ENCODE data around the gene KCNQ4.
A peak's percentile ranks its signal among the peaks of the same experiment; 100 is the strongest.

Gene KCNQ4

GRCh38 chr1:40755067-40755466, 28.5 kb upstream of the KCNQ4 start:
- peak; percentile 37 for DNase-seq (ENCODE audit: low read depth)

GRCh38 chr1:40756523-40756922, 27.1 kb upstream of the KCNQ4 start:
- DNase-seq (ENCODE audit: low read depth) = no peak

- no peak for DNase-seq (ENCODE audit: low read depth)
Observed at GRCh38 chr1:40757084-40757483, 26.5 kb upstream of the KCNQ4 start.

- no peak for DNase-seq (ENCODE audit: low read depth)
Observed at GRCh38 chr1:40758004-40758403, 25.6 kb upstream of the KCNQ4 start.

- DNase-seq (ENCODE audit: low read depth) = no peak
Observed at GRCh38 chr1:40758578-40759343, 24.8 kb upstream of the KCNQ4 start.

- no peak for DNase-seq (ENCODE audit: low read depth)
Observed at GRCh38 chr1:40760984-40761383, 22.6 kb upstream of the KCNQ4 start.

- DNase-seq (ENCODE audit: low read depth) = no peak
Observed at GRCh38 chr1:40762144-40762923, 21.3 kb upstream of the KCNQ4 start.

- no peak for DNase-seq (ENCODE audit: low read depth)
Observed at GRCh38 chr1:40763742-40764532, 19.6 kb upstream of the KCNQ4 start.

GRCh38 chr1:40764981-40765380, 18.6 kb upstream of the KCNQ4 start:
- no peak for DNase-seq (ENCODE audit: low read depth)

GRCh38 chr1:40766017-40766416, 17.6 kb upstream of the KCNQ4 start:
- DNase-seq (ENCODE audit: low read depth) = no peak

GRCh38 chr1:40766560-40766959, 17.0 kb upstream of the KCNQ4 start:
- no peak for DNase-seq (ENCODE audit: low read depth)

GRCh38 chr1:40768146-40768990, 15.2 kb upstream of the KCNQ4 start:
- no peak for DNase-seq (ENCODE audit: low read depth)

GRCh38 chr1:40769815-40770214, 13.8 kb upstream of the KCNQ4 start:
- no peak for DNase-seq (ENCODE audit: low read depth)

- no peak for DNase-seq (ENCODE audit: low read depth)
Observed at GRCh38 chr1:40770296-40771070, 13.1 kb upstream of the KCNQ4 start.

- DNase-seq (ENCODE audit: low read depth) = no peak
Observed at GRCh38 chr1:40772146-40772955, 11.2 kb upstream of the KCNQ4 start.

- no peak for DNase-seq (ENCODE audit: low read depth)
Observed at GRCh38 chr1:40773748-40774265, 9.8 kb upstream of the KCNQ4 start.

GRCh38 chr1:40774266-40774998, 9.2 kb upstream of the KCNQ4 start:
- no peak for DNase-seq (ENCODE audit: low read depth)

- no peak for DNase-seq (ENCODE audit: low read depth)
Observed at GRCh38 chr1:40776236-40777072, 7.1 kb upstream of the KCNQ4 start.
